GM08714 (cell line): ENCODE measurements around the gene ZNF524.
A peak's percentile ranks its signal among the peaks of the same experiment; 100 is the strongest.
"Not testable (repeated sequence)": the region's sequence is repeated elsewhere in the genome, so short reads cannot be mapped to it uniquely, and the experiment has no call there.

Source experiments
- H3K4me3 ChIP-seq: fragments of 200-500 bp; sonication (Bioruptor generic); 2 replicates; pipeline ENCODE4 v1.5.1; 2014; ENCODE audit warnings: mild to moderate bottlenecking, low read length, inconsistent platforms
- ZNF274 ChIP-seq: IDR thresholded peaks from 2 replicates; pipeline ENCODE4 v1.6.1; 2012; ENCODE audit warnings: mild to moderate bottlenecking, low read depth, low read length

Gene ZNF524

GRCh38 chr19:55578761-55579747 lies 21.0 kb upstream of the ZNF524 start:
- H3K4me3 ChIP-seq: peak overlapping the region; percentile 80; the same call in 1 of the 2 replicates
- TF ChIP-seq ZNF274: no peak

GRCh38 chr19:55579766-55580621 lies 20.1 kb upstream of the ZNF524 start:
- H3K4me3 ChIP-seq: peak overlapping the region; percentile 80
- TF ChIP-seq ZNF274: no peak

- TF ChIP-seq ZNF274: no peak
- H3K4me3 ChIP-seq: peak within 1 kb of the TSS; percentile 80
Measured at GRCh38 chr19:55580628-55581144, 19.4 kb upstream of the ZNF524 start, which contains the start of gene ZNF579. Gene ZNF579, minus strand, starts transcription at chr19:55580848. Its CDS starts 1,209 bp downstream, at chr19:55579639.

- no peak for TF ChIP-seq ZNF274
- H3K4me3 ChIP-seq: peak overlapping the region; percentile 80
Measured at GRCh38 chr19:55581145-55581822, 18.8 kb upstream of the ZNF524 start.

- no peak for TF ChIP-seq ZNF274
- no peak overlapping the region for H3K4me3 ChIP-seq
Measured at GRCh38 chr19:55581823-55582223, 18.3 kb upstream of the ZNF524 start.

GRCh38 chr19:55582284-55582683 lies 17.8 kb upstream of the ZNF524 start:
- not testable (repeated sequence) for H3K4me3 ChIP-seq

GRCh38 chr19:55583897-55584296 lies 16.2 kb upstream of the ZNF524 start:
- H3K4me3 ChIP-seq: not testable (repeated sequence)

GRCh38 chr19:55584871-55585270 lies 15.2 kb upstream of the ZNF524 start:
- no peak overlapping the region for H3K4me3 ChIP-seq
- no peak for TF ChIP-seq ZNF274

GRCh38 chr19:55585658-55586339 lies 14.3 kb upstream of the ZNF524 start:
- TF ChIP-seq ZNF274: no peak
- H3K4me3 ChIP-seq: no peak overlapping the region; the same call in 1 of the 2 replicates

- H3K4me3 ChIP-seq: peak overlapping the region; percentile 18; the same call in 1 of the 2 replicates
- TF ChIP-seq ZNF274: no peak
Measured at GRCh38 chr19:55586976-55587668, 13.0 kb upstream of the ZNF524 start.

- no peak overlapping the region for H3K4me3 ChIP-seq
- no peak for TF ChIP-seq ZNF274
Measured at GRCh38 chr19:55588738-55589137, 11.3 kb upstream of the ZNF524 start.

- no peak for TF ChIP-seq ZNF274
- H3K4me3 ChIP-seq: no peak overlapping the region
Measured at GRCh38 chr19:55590109-55590508, 10.0 kb upstream of the ZNF524 start.

GRCh38 chr19:55590617-55591016 lies 9.5 kb upstream of the ZNF524 start:
- no peak for TF ChIP-seq ZNF274
- H3K4me3 ChIP-seq: no peak overlapping the region
